Astrocyte (in vitro differentiated cells and primary cell): ENCODE data around the gene ABHD11. TPM values are rescaled to one million over a fixed set of nuclear protein-coding genes. Genes with fewer than 3 reads are reported as not detected.

Source experiments
- DNase-seq: peaks from one replicate; pipeline ENCODE4 v3.0.0-alpha.2; 2010; ENCODE audit warnings: low read depth
- FAIRE-seq: peaks from 2 replicates; lab custom pipeline; 2011; peaks lifted over from hg19 to GRCh38; lab: Jason Lieb, UNC
- H2AFZ ChIP-seq: 2 replicates; pipeline ENCODE4 v1.6.0; 2012; ENCODE audit warnings: low read depth, low read length, inconsistent platforms
- H3K27ac ChIP-seq: 2 replicates; pipeline ENCODE4 v1.5.1; 2011; ENCODE audit warnings: low read depth, low read length, inconsistent platforms
- H3K27me3 ChIP-seq: 2 replicates; pipeline ENCODE4 v1.6.0; 2011; ENCODE audit warnings: low read length, inconsistent platforms; ENCODE audit not compliant: insufficient read depth
- H3K36me3 ChIP-seq: 2 replicates; pipeline ENCODE4 v1.5.1; 2011; ENCODE audit warnings: low read length, inconsistent platforms; ENCODE audit not compliant: insufficient read depth
- H3K4me1 ChIP-seq: 2 replicates; pipeline ENCODE4 v1.5.1; 2011; ENCODE audit warnings: low read length, inconsistent platforms; ENCODE audit not compliant: insufficient read depth
- H3K4me2 ChIP-seq: 2 replicates; pipeline ENCODE4 v1.6.0; 2012; ENCODE audit warnings: low read length, inconsistent platforms
- H3K4me3 ChIP-seq: 2 replicates; pipeline ENCODE4 v1.5.1; 2011; ENCODE audit warnings: low read depth, mild to moderate bottlenecking, low read length, inconsistent platforms; ENCODE audit not compliant: insufficient read depth
- H3K79me2 ChIP-seq: 2 replicates; pipeline ENCODE4 v1.6.0; 2012; ENCODE audit warnings: mild to moderate bottlenecking, low read length, inconsistent platforms; ENCODE audit not compliant: insufficient read depth
- H3K9ac ChIP-seq: 2 replicates; pipeline ENCODE4 v1.6.0; 2012; ENCODE audit warnings: mild to moderate bottlenecking, low read length, inconsistent platforms
- H3K9me3 ChIP-seq: 2 replicates; pipeline ENCODE4 v1.5.1; 2012; ENCODE audit warnings: low read depth, mild to moderate bottlenecking, low read length, inconsistent platforms; ENCODE audit not compliant: insufficient read depth
- H4K20me1 ChIP-seq: 2 replicates; pipeline ENCODE4 v1.6.0; 2012; ENCODE audit warnings: low read length, inconsistent platforms; ENCODE audit not compliant: insufficient read depth
- H3K27ac Mint-ChIP-seq: one replicate; pipeline ENCODE4 v1.8.0; 2021; ENCODE audit warnings: mild to moderate bottlenecking, mixed read lengths; ENCODE audit not compliant: unreplicated experiment
- H3K27me3 Mint-ChIP-seq: one replicate; pipeline ENCODE4 v1.8.0; 2021; ENCODE audit warnings: low read depth, mixed read lengths; ENCODE audit not compliant: unreplicated experiment
- H3K36me3 Mint-ChIP-seq: one replicate; pipeline ENCODE4 v1.8.0; 2021; ENCODE audit warnings: low read depth, mixed read lengths; ENCODE audit not compliant: unreplicated experiment
- H3K4me1 Mint-ChIP-seq: one replicate; pipeline ENCODE4 v1.8.0; 2021; ENCODE audit warnings: low read depth, mixed read lengths; ENCODE audit not compliant: unreplicated experiment
- H3K4me3 Mint-ChIP-seq: one replicate; pipeline ENCODE4 v1.8.0; 2021; ENCODE audit warnings: mild to moderate bottlenecking, moderate library complexity, mixed read lengths; ENCODE audit not compliant: unreplicated experiment
- H3K9me3 Mint-ChIP-seq: one replicate; pipeline ENCODE4 v1.8.0; 2021; ENCODE audit warnings: mild to moderate bottlenecking, mixed read lengths; ENCODE audit not compliant: unreplicated experiment
- EZH2 ChIP-seq: IDR thresholded peaks from 2 replicates; pipeline ENCODE4 v1.6.1; 2012; ENCODE audit warnings: mild to moderate bottlenecking, low read length, inconsistent platforms; ENCODE audit not compliant: insufficient read depth
- total RNA-seq: library from RNA; stranded (reverse); gene quantifications from 2 replicates; pipeline ENCODE4 v1.2.1, GENCODE V29; 2021
- TF ChIP-seq, protein P1 (sequence below): IDR thresholded peaks from 2 replicates; pipeline ENCODE4 v1.5.1; 2011; ENCODE audit warnings: low read depth, mild to moderate bottlenecking, inconsistent platforms, low read length, moderate library complexity; ENCODE audit not compliant: insufficient read depth

The ABHD11 gene
- total RNA-seq, 1 donor from 2014 or later = 10.8 TPM

DNA sequence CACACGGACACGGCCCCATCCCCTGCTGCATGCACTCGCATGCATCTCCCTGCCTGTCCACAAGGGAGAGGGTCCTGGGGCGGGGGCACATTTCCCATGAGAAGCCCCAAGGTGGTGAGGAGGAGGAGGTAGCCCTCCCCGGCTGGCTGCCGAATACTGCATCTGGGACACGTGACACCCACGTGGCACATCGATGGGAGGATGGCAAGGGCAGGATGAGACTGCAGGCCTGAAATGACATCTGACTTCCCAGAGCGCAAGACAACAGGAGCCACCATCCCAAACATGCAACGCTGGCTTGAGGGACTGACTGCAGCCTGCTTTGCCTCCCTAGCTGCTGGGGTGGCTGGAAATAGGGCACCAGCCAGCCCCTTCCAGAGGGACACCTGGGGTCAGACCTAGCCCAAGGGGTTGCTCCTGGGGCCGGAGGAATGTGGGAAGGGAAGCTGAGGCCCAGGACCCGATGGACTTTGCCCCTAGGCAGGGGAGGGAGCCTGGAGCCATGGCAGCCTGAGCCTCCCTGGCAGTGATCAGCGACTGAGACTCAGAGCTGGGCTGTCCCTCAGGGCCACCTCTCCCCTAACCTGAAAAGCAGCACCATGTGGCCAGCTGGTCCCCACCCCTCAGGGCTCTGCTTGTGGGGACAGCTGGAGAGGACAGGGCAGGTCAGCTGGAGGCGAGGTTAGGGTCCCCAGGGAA, 39.1 kb downstream of the ABHD11 start:
- Mint-ChIP-seq H3K4me3 (no peak overlapping the region), H3K4me1 (no peaks in the 10 kb centered on the region), H3K27ac (no peak overlapping the region), H3K9me3 (no peaks in the 10 kb centered on the region), H3K36me3 (peaks cover 26% of the 10 kb centered on the region), H3K27me3 (no peaks in the 10 kb centered on the region)
- no peak overlapping the region for H3K4me3 ChIP-seq
- peaks cover 22% of the 10 kb centered on the region for H3K36me3 ChIP-seq
- H3K4me2 ChIP-seq = no peak overlapping the region
- peaks cover 15% of the 10 kb centered on the region for H3K79me2 ChIP-seq
- H3K4me1 ChIP-seq = peaks cover 10% of the 10 kb centered on the region
- peaks cover 69% of the 10 kb centered on the region for H4K20me1 ChIP-seq
- FAIRE-seq (no peak), DNase-seq (no peak)
- no peak overlapping the region for H2AFZ ChIP-seq
- no peak overlapping the region for H3K27ac ChIP-seq
- TF ChIP-seq, protein P1, sequence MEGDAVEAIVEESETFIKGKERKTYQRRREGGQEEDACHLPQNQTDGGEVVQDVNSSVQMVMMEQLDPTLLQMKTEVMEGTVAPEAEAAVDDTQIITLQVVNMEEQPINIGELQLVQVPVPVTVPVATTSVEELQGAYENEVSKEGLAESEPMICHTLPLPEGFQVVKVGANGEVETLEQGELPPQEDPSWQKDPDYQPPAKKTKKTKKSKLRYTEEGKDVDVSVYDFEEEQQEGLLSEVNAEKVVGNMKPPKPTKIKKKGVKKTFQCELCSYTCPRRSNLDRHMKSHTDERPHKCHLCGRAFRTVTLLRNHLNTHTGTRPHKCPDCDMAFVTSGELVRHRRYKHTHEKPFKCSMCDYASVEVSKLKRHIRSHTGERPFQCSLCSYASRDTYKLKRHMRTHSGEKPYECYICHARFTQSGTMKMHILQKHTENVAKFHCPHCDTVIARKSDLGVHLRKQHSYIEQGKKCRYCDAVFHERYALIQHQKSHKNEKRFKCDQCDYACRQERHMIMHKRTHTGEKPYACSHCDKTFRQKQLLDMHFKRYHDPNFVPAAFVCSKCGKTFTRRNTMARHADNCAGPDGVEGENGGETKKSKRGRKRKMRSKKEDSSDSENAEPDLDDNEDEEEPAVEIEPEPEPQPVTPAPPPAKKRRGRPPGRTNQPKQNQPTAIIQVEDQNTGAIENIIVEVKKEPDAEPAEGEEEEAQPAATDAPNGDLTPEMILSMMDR = no peak
- no peak for TF ChIP-seq EZH2
- H3K9me3 ChIP-seq = no peaks in the 10 kb centered on the region
- no peak overlapping the region for H3K9ac ChIP-seq
- H3K27me3 ChIP-seq = no peaks in the 10 kb centered on the region

DNA sequence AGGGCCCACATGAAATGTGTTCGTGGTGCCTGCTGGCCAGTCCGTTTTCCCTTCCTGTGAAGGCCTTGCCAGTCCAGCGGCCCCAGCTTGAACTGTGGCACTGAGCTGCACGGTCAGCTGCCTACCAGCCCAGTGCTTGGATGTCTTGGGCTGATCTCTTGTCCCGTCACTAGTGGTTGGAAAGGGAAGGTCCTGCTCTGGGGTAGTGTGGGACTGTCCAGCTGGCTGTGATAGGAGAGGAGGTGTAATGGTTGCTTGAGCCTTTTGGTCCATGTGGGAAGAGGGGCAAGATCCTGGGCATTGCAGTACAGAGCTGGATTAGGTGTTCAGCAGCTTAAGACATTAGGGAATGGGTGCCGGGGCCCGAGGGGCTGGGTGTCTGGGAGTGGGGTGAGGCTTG, 40.2 kb downstream of the ABHD11 start:
- Histone ChIP-seq H3K27ac (no peak overlapping the region), H3K36me3 (peaks cover 24% of the 10 kb centered on the region), H3K4me2 (no peak overlapping the region), H3K27me3 (no peaks in the 10 kb centered on the region), H3K9me3 (no peaks in the 10 kb centered on the region), H4K20me1 (peaks cover 70% of the 10 kb centered on the region), H3K79me2 (peaks cover 9% of the 10 kb centered on the region), H3K4me3 (no peak overlapping the region), H3K4me1 (peaks cover 2% of the 10 kb centered on the region), H3K9ac (no peak overlapping the region), H2AFZ (no peak overlapping the region)
- no peak overlapping the region for H3K27ac Mint-ChIP-seq
- DNase-seq (no peak), FAIRE-seq (no peak)
- H3K4me3 Mint-ChIP-seq = no peak overlapping the region
- TF ChIP-seq, protein P1 = no peak
- TF ChIP-seq EZH2 = no peak
- H3K4me1 Mint-ChIP-seq = no peaks in the 10 kb centered on the region
- no peaks in the 10 kb centered on the region for H3K27me3 Mint-ChIP-seq
- H3K9me3 Mint-ChIP-seq = no peaks in the 10 kb centered on the region
- peaks cover 30% of the 10 kb centered on the region for H3K36me3 Mint-ChIP-seq

DNA sequence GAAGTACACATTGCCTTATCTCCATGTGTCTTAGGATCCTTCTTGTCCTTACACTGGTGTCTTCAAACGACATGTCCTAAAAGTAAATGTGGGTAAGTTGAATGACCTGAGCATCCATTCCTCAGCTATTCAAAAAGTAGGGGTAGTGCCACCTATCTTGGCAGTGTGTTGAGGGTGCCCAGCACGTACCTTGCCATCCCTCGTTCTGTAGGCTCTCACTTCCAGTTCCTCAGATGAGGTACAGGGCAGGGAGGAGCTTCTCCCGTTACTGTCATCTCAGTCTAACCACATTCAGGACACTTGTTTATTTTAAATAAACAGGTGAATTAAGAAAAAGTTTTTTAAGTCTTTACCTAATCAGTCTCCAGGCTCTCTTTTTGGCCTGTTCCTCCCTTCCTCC, 42.2 kb downstream of the ABHD11 start:
- Mint-ChIP-seq H3K27me3 (no peaks in the 10 kb centered on the region), H3K4me1 (no peaks in the 10 kb centered on the region), H3K9me3 (no peaks in the 10 kb centered on the region), H3K4me3 (no peak overlapping the region), H3K27ac (no peak overlapping the region), H3K36me3 (peaks cover 32% of the 10 kb centered on the region)
- no peak overlapping the region for H3K4me2 ChIP-seq
- H3K4me1 ChIP-seq = no peaks in the 10 kb centered on the region
- H2AFZ ChIP-seq = no peak overlapping the region
- no peak overlapping the region for H3K27ac ChIP-seq
- H3K36me3 ChIP-seq = peaks cover 29% of the 10 kb centered on the region
- no peaks in the 10 kb centered on the region for H3K27me3 ChIP-seq
- H3K9me3 ChIP-seq = no peaks in the 10 kb centered on the region
- FAIRE-seq = no peak
- no peak overlapping the region for H3K4me3 ChIP-seq
- TF ChIP-seq, protein P1 = no peak
- no peak for TF ChIP-seq EZH2
- H3K79me2 ChIP-seq = peaks cover 4% of the 10 kb centered on the region
- no peak for DNase-seq
- H3K9ac ChIP-seq = no peak overlapping the region
- peaks cover 55% of the 10 kb centered on the region for H4K20me1 ChIP-seq
